Measurements from ENCODE around the gene L3MBTL3. TPM values are rescaled to one million over a fixed set of nuclear protein-coding genes. Genes with fewer than 3 reads are reported as not detected.

The L3MBTL3 gene
- total RNA-seq, 1 experiment from 2014 or later, result 31.5 TPM

GRCh38 chr6:130047088-130047995 lies 29.0 kb downstream of the L3MBTL3 start:
- intact Hi-C loops (cut with micrococcal nuclease), result no loop called here

More at GRCh38 chr6:130047088-130047995, 29.0 kb downstream of the L3MBTL3 start:
- Histone ChIP-seq H3K4me2 (ENCODE audit: low read length) (no peak overlapping the region), H3K27me3 (ENCODE audit: insufficient read depth, low read length) (no peaks in the 10 kb centered on the region), H3K9me2 (ENCODE audit: insufficient read depth) (no peaks in the 10 kb centered on the region), H2AFZ (ENCODE audit: low read depth, low read length, poor library complexity, severe bottlenecking) (no peak overlapping the region), H3K27ac (ENCODE audit: low read depth, low read length) (no peak overlapping the region), H3K9ac (ENCODE audit: low read length) (no peak overlapping the region), H3K4me1 (ENCODE audit: control insufficient read depth in 1 of 2, insufficient read depth in 2 of 2, low read length in 2 of 2) (no peaks in the 10 kb centered on the region), H3K79me2 (ENCODE audit: insufficient read depth, low read length) (no peaks in the 10 kb centered on the region), H3K9me3 (ENCODE audit: control insufficient read depth in 1 of 2, insufficient read depth in 1 of 2, low read depth in 1 of 2, low read length in 2 of 2) (no peaks in the 10 kb centered on the region), H3K4me3 (replicated peaks in 1 of 2; ENCODE audit: low read depth in 1 of 2, low read length in 2 of 2) (no peak overlapping the region), H3K36me3 (ENCODE audit: control insufficient read depth in 1 of 2, insufficient read depth in 2 of 2, low read length in 2 of 2) (peaks cover 7 to 17% of the 10 kb centered on the region in 2 experiments; a peak in 3 of 4 replicates), H4K20me1 (ENCODE audit: insufficient read depth) (no peaks in the 10 kb centered on the region)
- no peak for ATAC-seq
- CTCF ChIA-PET, result no interaction called here
- TF ChIP-seq CTCF (IDR thresholded peaks at IDR 0.05 in 2 of 3, conservative IDR thresholded peaks at IDR 0.05 in 1 of 3; ENCODE audit: borderline replicate concordance in 1 of 3, insufficient read depth in 1 of 3, low read depth in 2 of 3, low read length in 2 of 3) (peak in 1 of 3 experiments; percentile 4; a peak in 1 of 6 replicates), RAD21 (IDR thresholded peaks at IDR 0.05; ENCODE audit: low read depth) (peak; percentile 42), ZBTB33 (IDR thresholded peaks at IDR 0.05; ENCODE audit: extremely low read depth, insufficient replicate concordance, low read length) (no peak)
- POLR2A ChIA-PET, result no interaction called here
- DNase-seq (ENCODE audit: low read depth, low spot score), result no peak
- RAD21 ChIA-PET (ENCODE audit: low non-redundant PET in 1 of 2, low total read pairs in 2 of 2, uncharacterized antibody in 2 of 2, unreplicated experiment in 2 of 2), result no interaction called here
- no TSS peak for BruUV-seq (replicated peaks)

Data from HCT116 (cell line).